ENCODE results near the gene TMCC1. TPM values are rescaled to one million over a fixed set of nuclear protein-coding genes. Genes with fewer than 3 reads are reported as not detected.

TMCC1 gene
- total RNA-seq, 2 donors from 2014 or later: 27.1 to 29.3 TPM

GRCh38 chr3:129662191-129662608 lies 231.3 kb downstream of the TMCC1 start:
- H3K4me1 Mint-ChIP-seq: peaks cover 14% of the 10 kb centered on the region
- DNase-seq: no peak
- ATAC-seq: no peak
- H3K9me3 ChIP-seq (ENCODE audit: control insufficient read depth, low read length, poor library complexity, severe bottlenecking): no peaks in the 10 kb centered on the region
- H3K27ac Mint-ChIP-seq: peak overlapping the region; percentile 19
- H3K4me3 Mint-ChIP-seq: no peak overlapping the region
- no peaks in the 10 kb centered on the region for H3K36me3 Mint-ChIP-seq (ENCODE audit: low read depth)
- H3K27me3 Mint-ChIP-seq: no peaks in the 10 kb centered on the region

- Mint-ChIP-seq H3K27me3 (no peaks in the 10 kb centered on the region), H3K36me3 (ENCODE audit: low read depth) (no peaks in the 10 kb centered on the region), H3K4me3 (no peak overlapping the region), H3K4me1 (peaks cover 14% of the 10 kb centered on the region), H3K27ac (peak overlapping the region; percentile 19)
- DNase-seq (no peak), ATAC-seq (no peak)
- no peaks in the 10 kb centered on the region for H3K9me3 ChIP-seq (ENCODE audit: control insufficient read depth, low read length, poor library complexity, severe bottlenecking)
These were observed 231.7 kb downstream of the TMCC1 start for GRCh38 chr3:129661766-129662165.

GRCh38 chr3:129658110-129658843 lies 235.2 kb downstream of the TMCC1 start:
- peaks cover 11% of the 10 kb centered on the region for H3K4me1 Mint-ChIP-seq
- H3K9me3 ChIP-seq (ENCODE audit: control insufficient read depth, low read length, poor library complexity, severe bottlenecking): no peaks in the 10 kb centered on the region
- DNase-seq: no peak
- no peak for ATAC-seq
- peaks cover 6% of the 10 kb centered on the region for H3K36me3 Mint-ChIP-seq (ENCODE audit: low read depth)
- H3K4me3 Mint-ChIP-seq: no peak overlapping the region
- no peaks in the 10 kb centered on the region for H3K27me3 Mint-ChIP-seq
- H3K27ac Mint-ChIP-seq: no peak overlapping the region

DNA sequence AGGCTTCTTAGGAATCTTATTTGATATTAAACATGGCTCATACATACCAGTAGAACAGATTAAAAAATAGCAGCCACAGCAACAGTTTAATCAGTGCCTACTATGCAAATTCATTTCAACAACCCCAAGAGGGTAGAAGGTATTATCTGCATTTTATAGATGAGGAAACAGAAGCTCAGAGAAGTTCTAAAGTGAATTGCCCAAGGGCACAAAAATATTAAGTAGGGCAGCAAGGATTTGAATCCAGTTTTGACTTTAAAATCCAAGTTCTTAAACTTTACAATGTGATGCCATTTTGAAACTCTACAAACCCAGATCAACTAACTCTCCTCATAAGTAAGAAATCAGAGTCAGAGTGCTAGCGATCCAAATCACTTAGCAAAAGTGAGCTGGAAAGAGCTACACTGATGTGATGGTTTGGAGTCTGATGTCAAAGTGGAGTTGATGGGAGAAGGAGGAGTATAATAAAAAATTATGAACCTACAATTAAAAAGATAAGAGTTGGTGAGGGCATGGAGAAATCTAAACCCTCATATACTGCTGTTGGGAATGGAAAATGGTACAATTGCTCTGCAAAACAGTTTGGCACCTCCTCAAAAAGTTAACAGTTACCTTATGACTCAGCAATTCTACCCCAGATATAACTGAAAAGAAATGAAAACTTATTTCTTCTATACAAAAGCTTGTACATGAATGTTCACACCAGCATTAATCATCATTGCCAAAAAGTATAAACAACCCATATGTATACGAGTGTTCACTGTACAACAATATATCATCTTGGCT lies 236.1 kb downstream of the TMCC1 start:
- no peak overlapping the region for H3K4me3 Mint-ChIP-seq
- peaks cover 6% of the 10 kb centered on the region for H3K36me3 Mint-ChIP-seq (ENCODE audit: low read depth)
- H3K27me3 Mint-ChIP-seq: no peaks in the 10 kb centered on the region
- no peaks in the 10 kb centered on the region for H3K9me3 ChIP-seq (ENCODE audit: control insufficient read depth, low read length, poor library complexity, severe bottlenecking)
- no peak for ATAC-seq
- peaks cover 11% of the 10 kb centered on the region for H3K4me1 Mint-ChIP-seq
- no peak overlapping the region for H3K27ac Mint-ChIP-seq
- DNase-seq: no peak

DNA sequence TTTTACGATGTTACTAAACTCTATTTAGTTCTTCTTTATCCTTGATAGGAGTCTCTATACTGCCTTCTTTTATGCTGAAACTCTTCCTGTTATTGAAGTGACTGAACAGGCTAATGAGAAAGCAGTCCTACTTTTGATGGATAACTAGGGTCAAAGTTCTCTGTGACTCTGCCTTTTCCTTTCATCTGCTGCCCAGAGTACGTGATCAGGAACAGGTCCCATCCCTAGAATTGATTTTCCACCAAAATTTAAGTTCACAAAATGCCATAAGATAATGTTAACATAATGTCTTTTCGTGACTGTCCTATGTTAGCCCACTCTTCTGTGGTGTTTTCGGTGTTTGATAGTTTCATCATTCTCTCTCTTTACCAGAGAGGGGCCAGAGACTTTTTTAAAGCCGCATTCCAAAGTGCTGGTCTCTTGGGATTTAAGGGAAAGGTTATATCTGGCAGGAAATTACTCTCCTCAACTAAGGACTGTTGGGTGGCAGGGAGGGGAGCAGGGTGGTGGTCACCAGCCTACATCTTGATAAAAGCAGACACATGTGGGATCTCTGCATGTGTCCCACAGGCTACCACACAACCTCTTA lies 236.8 kb downstream of the TMCC1 start:
- ATAC-seq (no peak), DNase-seq (no peak)
- Mint-ChIP-seq H3K36me3 (ENCODE audit: low read depth) (peaks cover 6% of the 10 kb centered on the region), H3K4me1 (peaks cover 11% of the 10 kb centered on the region), H3K27ac (no peak overlapping the region), H3K4me3 (no peak overlapping the region), H3K27me3 (no peaks in the 10 kb centered on the region)
- H3K9me3 ChIP-seq (ENCODE audit: control insufficient read depth, low read length, poor library complexity, severe bottlenecking): no peaks in the 10 kb centered on the region

GRCh38 chr3:129655291-129655700 lies 238.2 kb downstream of the TMCC1 start:
- no peak for ATAC-seq
- no peak for DNase-seq
- no peaks in the 10 kb centered on the region for H3K9me3 ChIP-seq (ENCODE audit: control insufficient read depth, low read length, poor library complexity, severe bottlenecking)
- Mint-ChIP-seq H3K4me3 (no peak overlapping the region), H3K36me3 (ENCODE audit: low read depth) (peaks cover 6% of the 10 kb centered on the region), H3K4me1 (peaks cover 11% of the 10 kb centered on the region), H3K27ac (no peak overlapping the region), H3K27me3 (no peaks in the 10 kb centered on the region)

DNA sequence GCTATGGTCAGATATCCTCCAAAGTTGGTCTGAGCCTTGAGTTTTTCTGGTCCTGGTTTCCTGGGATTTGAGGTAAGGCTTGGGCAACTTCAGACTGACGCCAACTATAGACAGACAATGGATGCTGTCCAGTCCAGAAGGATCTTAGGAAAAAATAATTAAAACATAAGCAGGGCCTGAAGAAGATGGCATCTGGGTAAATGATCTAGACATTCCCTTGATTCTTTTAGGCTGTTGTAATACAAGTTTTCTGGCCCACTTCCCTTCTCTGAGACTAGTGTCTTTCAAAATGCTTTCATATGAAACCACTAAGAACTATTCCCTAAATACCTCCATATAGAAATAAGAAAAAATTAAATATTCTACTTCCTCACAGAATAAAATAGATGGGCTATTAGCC lies 239.4 kb downstream of the TMCC1 start:
- Mint-ChIP-seq H3K36me3 (ENCODE audit: low read depth) (peaks cover 6% of the 10 kb centered on the region), H3K4me3 (no peak overlapping the region), H3K27ac (no peak overlapping the region), H3K4me1 (peaks cover 13% of the 10 kb centered on the region), H3K27me3 (no peaks in the 10 kb centered on the region)
- no peaks in the 10 kb centered on the region for H3K9me3 ChIP-seq (ENCODE audit: control insufficient read depth, low read length, poor library complexity, severe bottlenecking)
- ATAC-seq (no peak), DNase-seq (no peak)

DNA sequence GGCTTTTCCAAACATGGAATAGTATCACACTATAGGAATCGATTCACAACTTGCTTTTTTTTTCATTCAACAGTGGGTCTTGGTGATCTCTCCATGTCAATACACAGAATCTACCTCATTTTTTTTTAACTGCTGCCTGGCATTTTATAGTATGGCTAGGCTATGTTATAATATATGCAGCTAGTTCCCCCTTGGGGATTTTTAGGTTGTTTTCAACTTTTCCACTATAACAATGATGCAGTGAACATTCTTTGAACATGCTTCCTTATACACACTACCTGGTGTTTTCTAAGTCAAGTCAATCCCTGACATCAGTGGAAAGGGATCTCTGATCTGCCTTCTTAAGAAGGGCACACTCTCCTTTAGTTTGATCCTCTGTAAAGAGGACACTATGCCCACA lies 240.5 kb downstream of the TMCC1 start:
- Mint-ChIP-seq H3K27ac (no peak overlapping the region), H3K36me3 (ENCODE audit: low read depth) (peaks cover 9% of the 10 kb centered on the region), H3K27me3 (no peaks in the 10 kb centered on the region), H3K4me3 (no peak overlapping the region), H3K4me1 (peaks cover 7% of the 10 kb centered on the region)
- H3K9me3 ChIP-seq (ENCODE audit: control insufficient read depth, low read length, poor library complexity, severe bottlenecking): no peaks in the 10 kb centered on the region
- DNase-seq: no peak
- ATAC-seq: no peak

GRCh38 chr3:129651435-129652202 lies 241.9 kb downstream of the TMCC1 start:
- H3K9me3 ChIP-seq (ENCODE audit: control insufficient read depth, low read length, poor library complexity, severe bottlenecking): no peaks in the 10 kb centered on the region
- H3K4me3 Mint-ChIP-seq: no peak overlapping the region
- peaks cover 5% of the 10 kb centered on the region for H3K4me1 Mint-ChIP-seq
- H3K27ac Mint-ChIP-seq: no peak overlapping the region
- ATAC-seq (no peak), DNase-seq (no peak)
- peaks cover 9% of the 10 kb centered on the region for H3K36me3 Mint-ChIP-seq (ENCODE audit: low read depth)
- H3K27me3 Mint-ChIP-seq: no peaks in the 10 kb centered on the region

GRCh38 chr3:129650256-129650872 lies 243.1 kb downstream of the TMCC1 start:
- ATAC-seq (peak; percentile 39), DNase-seq (peak in 2 of 3 donors; percentile 27 to 37)
- H3K27me3 Mint-ChIP-seq: no peaks in the 10 kb centered on the region
- peaks cover 3% of the 10 kb centered on the region for H3K4me1 Mint-ChIP-seq
- no peak overlapping the region for H3K27ac Mint-ChIP-seq
- H3K4me3 Mint-ChIP-seq: no peak overlapping the region
- peaks cover 9% of the 10 kb centered on the region for H3K36me3 Mint-ChIP-seq (ENCODE audit: low read depth)
- H3K9me3 ChIP-seq (ENCODE audit: control insufficient read depth, low read length, poor library complexity, severe bottlenecking): no peaks in the 10 kb centered on the region

DNA sequence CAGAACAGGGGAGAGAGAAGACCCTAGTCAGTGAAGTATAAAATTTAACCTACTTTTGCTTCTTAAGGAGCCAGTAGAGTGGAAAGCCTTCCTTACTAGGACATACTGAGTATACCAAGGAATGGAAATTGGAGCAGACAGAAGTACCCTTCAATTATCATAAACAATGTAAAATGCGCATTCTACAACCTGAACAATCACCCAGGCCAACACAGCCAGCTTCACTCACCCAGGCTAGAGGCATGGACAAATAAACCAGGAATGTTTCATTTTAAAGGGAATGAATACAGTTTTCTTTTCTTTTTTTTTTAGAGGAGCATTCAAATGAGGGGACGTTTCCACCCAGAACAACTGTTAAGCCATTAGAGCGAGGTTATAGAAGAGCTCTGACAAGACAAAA lies 245.1 kb downstream of the TMCC1 start:
- Mint-ChIP-seq H3K27ac (no peak overlapping the region), H3K36me3 (ENCODE audit: low read depth) (peaks cover 2% of the 10 kb centered on the region), H3K27me3 (no peaks in the 10 kb centered on the region), H3K4me3 (no peak overlapping the region), H3K4me1 (peaks cover 6% of the 10 kb centered on the region)
- H3K9me3 ChIP-seq (ENCODE audit: control insufficient read depth, low read length, poor library complexity, severe bottlenecking): no peaks in the 10 kb centered on the region
- DNase-seq (no peak), ATAC-seq (no peak)

DNA sequence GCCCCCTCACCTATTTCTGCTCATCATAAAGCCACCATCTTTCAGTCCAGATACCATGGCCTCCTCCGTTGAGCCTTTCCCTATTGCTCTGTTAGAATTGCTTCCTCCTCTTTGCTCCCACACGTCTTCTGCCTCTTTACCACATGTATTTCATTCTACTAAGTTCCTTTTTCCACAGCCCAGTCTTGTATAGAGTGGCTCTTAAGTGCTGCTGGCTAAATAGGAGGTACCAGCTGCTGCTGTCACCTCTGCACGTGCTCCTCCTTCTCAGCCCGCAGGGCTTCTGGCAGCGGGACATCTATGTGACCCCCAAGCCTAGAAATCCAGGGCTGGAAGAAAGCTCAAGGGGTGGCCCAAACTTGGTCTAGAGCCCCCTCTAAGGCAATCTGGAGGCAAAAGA lies 248.2 kb downstream of the TMCC1 start:
- DNase-seq: no peak
- H3K4me3 Mint-ChIP-seq: no peak overlapping the region
- no peaks in the 10 kb centered on the region for H3K27me3 Mint-ChIP-seq
- no peak overlapping the region for H3K27ac Mint-ChIP-seq
- no peaks in the 10 kb centered on the region for H3K9me3 ChIP-seq (ENCODE audit: control insufficient read depth, low read length, poor library complexity, severe bottlenecking)
- peaks cover 5% of the 10 kb centered on the region for H3K4me1 Mint-ChIP-seq
- peaks cover 2% of the 10 kb centered on the region for H3K36me3 Mint-ChIP-seq (ENCODE audit: low read depth)
- ATAC-seq: no peak

All from T-helper 17 cell (primary cell).